HG03159 (cell line): Measurements from ENCODE around the gene DMBX1.

Source experiments
- ATAC-seq: cut with Tn5 transposase; IDR thresholded peaks from one replicate; pipeline ENCODE4 v1.9.1; 2021; ENCODE audit warnings: mild to moderate bottlenecking, moderate library complexity; ENCODE audit not compliant: unreplicated experiment

DMBX1 gene

GRCh38 chr1:46480959-46481646 lies 8.5 kb upstream of the DMBX1 start:
- ATAC-seq = no peak

GRCh38 chr1:46481961-46482360 lies 7.7 kb upstream of the DMBX1 start:
- no peak for ATAC-seq

GRCh38 chr1:46483589-46483988 lies 6.0 kb upstream of the DMBX1 start:
- ATAC-seq = no peak

GRCh38 chr1:46484783-46485490 lies 4.7 kb upstream of the DMBX1 start:
- no peak for ATAC-seq

GRCh38 chr1:46485564-46486431 lies 3.8 kb upstream of the DMBX1 start:
- no peak for ATAC-seq

- no peak for ATAC-seq
These were observed 3.1 kb upstream of the DMBX1 start for GRCh38 chr1:46486432-46487015.

- no peak for ATAC-seq
These were observed 1.8 kb upstream of the DMBX1 start for GRCh38 chr1:46487818-46488218.

- ATAC-seq = no peak
These were observed 1.1 kb upstream of the DMBX1 start for GRCh38 chr1:46488343-46489168.

- no peak for ATAC-seq
These were observed 433 bp upstream of the DMBX1 start for GRCh38 chr1:46489169-46489637.

- ATAC-seq = no peak
These were observed 695 bp downstream of the DMBX1 start for GRCh38 chr1:46490406-46490655.

- no peak for ATAC-seq
These were observed 1.2 kb downstream of the DMBX1 start for GRCh38 chr1:46490656-46491442.

- ATAC-seq = no peak
These were observed 2.0 kb downstream of the DMBX1 start for GRCh38 chr1:46491443-46492268.

- no peak for ATAC-seq
These were observed 2.7 kb downstream of the DMBX1 start for GRCh38 chr1:46492269-46492853.

GRCh38 chr1:46492871-46493270 lies 3.2 kb downstream of the DMBX1 start:
- ATAC-seq = no peak

- ATAC-seq = no peak
These were observed 3.8 kb downstream of the DMBX1 start for GRCh38 chr1:46493316-46494032.

GRCh38 chr1:46494910-46495309 lies 5.3 kb downstream of the DMBX1 start:
- no peak for ATAC-seq

- ATAC-seq = no peak
These were observed 6.1 kb downstream of the DMBX1 start for GRCh38 chr1:46495778-46496177.

- ATAC-seq = no peak
These were observed 6.9 kb downstream of the DMBX1 start for GRCh38 chr1:46496505-46496904.
